Fibroblast of skin of abdomen (primary cell): ENCODE measurements around the gene CTNNBL1.

Experiments used
- DNase-seq: peaks from one replicate; pipeline ENCODE4 v3.0.0-alpha.2; 2013

CTNNBL1 gene

DNA sequence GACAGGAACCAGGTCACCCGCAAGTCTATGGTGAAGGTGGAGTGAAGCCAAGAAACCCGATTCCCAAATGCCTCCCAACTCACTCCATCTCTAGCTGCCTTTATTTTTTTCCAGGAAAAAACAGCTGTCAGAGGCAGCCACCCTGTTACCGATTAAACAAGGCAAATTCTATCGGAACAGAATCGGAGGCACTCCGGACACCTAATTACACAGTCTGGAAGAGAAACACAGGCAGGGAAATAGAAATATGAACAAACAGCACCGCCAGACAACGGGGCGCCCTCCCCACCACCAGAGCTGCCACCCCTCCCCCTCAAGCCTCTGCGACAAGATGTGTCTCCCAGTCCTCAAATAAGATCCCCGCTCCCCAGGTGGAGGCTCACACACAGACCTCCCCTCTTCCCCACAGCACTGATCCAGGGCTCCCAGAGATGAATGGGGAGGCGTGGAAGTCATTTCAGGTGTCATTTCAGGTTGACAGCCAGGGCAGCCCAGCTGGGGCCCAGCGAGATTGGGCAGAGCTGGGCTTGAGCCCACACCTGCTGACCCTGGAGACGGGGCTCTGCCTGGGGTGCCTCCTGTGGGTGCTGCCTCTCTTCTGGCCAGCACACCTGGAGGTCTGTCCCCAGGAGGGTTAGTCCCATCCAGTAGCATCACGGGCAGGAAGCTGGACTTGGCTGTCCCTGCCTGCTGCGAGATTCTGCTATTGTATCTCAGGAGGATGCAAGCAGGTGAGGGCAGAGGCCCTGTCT is 189.3 kb downstream of the CTNNBL1 start:
- no peak for DNase-seq

DNA sequence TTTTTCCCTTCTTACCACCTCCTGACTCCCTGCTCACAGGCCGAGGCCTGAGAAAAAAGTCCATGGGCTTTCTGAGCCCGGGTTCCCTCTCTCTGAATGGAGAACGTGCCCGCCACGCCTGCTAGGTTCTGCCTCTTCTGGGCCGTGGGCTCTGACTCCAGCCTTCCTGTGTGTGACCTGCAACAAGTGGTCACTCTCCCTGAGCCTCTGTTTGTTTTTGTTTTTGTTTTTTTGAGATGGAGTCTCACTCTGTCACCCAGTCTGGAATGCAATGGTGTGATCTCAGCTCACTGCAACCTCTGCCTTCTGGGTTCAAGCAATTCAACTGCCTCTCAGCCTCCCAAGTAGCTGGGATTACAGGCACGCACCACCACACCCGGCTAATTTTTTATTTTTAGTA is 191.2 kb downstream of the CTNNBL1 start:
- DNase-seq: no peak

DNA sequence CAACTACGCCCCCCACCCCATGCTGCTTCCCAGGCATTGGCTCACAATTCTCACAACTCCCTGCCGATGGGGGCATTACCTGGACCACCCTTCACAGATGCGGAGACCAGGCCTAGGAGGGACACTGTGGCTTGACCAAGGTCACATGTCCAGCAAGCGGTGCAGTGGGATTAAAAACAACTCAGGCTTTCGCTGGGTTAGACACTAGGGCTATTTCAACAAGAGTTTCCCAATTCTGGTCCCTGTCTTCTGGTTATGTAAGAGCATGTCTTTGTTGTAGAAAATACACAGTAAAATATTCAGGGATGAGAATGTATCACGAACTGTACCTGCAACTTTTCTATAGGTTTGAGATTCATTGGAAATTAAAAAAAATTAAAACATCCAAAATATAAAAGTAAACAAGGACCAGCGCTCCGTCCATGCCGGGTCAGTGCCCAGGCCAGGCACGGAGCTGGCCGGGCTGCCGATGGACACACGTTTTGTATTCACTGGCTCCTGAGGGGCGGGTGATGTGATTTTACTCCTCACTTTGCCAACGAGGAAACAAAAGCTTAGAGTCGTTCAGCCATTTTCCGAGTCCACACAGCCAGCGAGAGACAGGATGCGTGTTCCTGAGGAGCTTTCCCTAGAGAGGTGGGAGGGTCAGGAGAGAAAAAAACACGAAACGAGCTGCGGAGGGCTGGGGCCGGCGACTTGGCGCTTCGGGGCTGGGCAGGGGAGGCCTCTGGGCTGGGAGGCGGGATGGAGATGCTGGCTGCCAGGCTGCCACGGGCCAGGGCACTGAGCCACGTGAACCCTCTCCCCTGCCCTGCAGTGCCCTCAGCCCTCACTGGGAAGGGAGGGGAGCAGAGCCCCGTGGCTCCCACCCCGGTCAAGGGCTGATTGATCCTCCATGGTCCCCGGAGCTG is 192.0 kb downstream of the CTNNBL1 start:
- DNase-seq: no peak

DNA sequence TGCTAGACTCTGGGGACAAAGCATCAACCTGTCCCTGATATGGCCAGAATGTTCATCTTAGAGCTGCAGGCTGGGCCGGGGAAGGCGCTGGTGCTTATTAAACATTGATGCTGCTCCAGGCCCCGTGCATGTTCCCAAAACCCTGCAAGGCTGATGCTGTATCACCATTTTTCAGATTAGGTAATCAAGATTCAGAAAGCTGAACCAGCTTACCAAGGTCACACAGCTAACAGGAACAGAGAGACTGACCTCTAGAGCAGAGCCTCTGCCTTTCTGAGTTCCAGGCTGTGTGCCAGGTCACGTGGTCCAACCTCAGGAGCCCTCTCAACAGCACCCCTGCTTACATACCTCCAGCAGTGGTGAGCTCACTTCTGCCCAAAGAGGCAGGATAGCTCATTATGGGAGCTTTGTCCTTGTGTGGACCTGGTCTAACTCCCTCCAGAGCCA is 193.0 kb downstream of the CTNNBL1 start:
- no peak for DNase-seq

DNA sequence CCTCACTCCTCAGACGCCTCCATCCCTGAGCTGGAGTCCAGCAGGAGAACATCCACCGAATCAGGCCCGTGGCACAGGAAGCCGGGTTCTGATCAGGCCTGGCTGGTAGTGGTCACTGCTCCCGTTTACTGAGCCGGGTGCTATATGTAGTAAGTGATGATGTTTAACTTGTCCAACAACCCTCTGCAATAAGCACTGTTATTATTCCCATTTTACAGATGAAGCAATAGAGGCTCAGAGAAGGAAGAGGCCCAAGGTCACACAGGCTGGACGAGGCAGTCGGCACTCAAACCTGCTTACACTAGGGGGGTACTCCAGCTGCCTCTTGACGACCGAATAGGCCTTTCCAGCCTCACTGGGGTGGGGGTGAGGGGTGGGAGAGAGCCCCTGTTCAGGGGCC is 194.8 kb downstream of the CTNNBL1 start:
- DNase-seq: no peak

DNA sequence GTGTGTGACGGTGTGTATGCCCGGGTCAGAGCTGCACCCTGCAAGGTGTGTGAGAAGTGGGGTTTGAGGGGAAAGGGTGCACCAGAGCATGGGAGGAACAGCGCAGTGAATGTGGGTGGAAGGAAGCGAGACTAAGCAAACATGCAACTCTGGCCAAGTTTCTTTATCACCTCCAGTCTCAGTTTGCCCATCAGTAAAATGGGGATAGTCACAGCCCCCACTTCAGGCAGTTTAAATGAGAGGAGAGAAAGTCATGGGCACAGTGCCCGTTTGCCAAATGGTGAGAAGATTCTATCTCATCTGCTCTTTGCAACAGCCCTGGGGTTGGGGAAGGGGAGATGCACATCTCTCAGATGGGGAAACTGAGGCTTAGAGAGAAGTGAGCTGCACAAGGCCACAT is 196.3 kb downstream of the CTNNBL1 start:
- no peak for DNase-seq

DNA sequence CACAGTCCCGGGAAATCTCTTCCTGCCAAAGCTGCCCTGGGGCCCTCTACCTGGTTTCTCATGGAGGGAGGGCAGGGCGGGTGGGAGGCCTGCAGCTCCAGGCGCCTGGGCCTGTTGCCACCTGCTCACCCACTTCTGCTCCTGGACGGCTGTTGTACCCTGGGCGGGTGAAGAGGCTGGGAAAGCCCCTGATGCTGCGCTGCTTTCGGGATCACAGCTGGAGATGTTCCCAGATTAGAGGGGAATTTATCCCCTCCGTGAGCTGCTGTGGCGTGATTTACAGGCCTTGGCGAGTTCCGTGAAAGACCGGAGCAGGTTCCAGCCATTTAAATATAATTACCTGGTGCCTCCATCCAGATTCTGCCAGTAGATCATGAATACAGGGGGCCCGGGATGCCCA is 196.8 kb downstream of the CTNNBL1 start:
- no peak for DNase-seq

DNA sequence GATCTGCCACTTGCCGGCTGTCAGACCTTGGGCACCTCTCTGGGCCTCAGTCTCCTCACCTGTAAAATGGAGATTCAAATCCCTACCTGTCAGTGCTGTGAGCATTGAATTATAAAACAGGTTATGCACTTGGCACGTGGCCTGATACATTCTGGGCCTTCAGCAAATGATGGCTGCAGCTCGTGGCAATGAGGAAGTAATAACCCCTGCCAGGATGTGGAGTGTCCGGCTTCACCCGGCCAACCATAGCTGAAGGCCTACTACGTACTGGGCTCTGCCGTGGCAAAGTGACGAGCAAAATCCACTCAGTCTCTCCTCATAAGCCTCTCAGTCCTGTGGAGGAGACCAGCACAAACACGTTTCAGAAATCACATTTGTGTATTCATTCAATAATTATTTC is 198.2 kb downstream of the CTNNBL1 start:
- DNase-seq: no peak

DNA sequence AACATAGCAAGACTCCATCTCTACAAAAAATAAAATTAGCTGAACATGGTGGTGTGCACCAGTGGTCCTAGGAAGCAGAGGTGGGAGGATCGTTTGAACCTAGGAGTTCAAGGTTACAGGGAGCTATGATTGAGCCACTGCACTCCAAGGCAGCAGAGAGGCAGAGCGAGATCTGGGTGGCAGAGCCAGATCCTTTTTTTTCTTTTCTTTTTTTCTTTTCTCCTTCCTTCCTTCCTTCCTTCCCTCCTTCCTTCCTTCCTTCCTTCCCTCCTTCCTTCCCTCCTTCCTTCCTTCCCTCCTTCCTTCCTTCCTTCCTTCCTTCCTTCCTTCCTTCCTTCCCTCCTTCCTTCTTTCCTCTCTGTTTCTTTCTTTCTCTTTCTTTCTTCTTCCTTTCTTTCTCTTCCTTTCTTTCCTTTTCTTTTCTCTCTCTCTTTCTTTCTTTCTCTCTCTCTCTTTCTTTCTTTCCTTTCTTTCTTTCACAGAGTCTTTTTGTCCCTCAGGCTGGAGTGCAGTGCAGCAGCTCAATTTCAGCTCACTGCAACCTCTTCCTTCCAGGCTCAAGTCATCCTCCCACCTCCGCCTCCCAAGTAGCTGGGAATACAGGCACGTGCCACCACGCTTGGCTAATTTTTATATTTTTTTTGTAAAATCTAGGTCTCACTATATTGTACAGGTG is 199.9 kb downstream of the CTNNBL1 start:
- no peak for DNase-seq

DNA sequence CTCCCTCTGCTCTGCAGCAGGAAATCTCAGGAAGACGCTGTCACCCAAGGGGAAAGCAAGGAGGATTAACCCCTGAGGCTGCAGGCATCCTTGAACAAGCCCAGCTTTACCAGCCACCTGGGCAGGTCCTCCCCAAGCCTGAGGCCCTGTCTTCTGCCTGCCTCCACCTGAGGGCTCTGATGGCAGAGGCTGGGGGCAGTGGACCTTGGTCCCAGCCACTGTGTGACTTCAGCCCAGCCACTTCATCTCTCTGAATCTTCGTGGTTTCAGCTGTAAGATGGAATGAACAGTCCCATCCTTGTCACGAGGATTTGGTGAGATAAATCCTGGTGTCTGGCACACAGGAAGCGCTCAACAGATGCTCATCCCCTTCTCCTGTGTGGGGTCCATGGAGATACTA is 200.6 kb downstream of the CTNNBL1 start:
- no peak for DNase-seq

DNA sequence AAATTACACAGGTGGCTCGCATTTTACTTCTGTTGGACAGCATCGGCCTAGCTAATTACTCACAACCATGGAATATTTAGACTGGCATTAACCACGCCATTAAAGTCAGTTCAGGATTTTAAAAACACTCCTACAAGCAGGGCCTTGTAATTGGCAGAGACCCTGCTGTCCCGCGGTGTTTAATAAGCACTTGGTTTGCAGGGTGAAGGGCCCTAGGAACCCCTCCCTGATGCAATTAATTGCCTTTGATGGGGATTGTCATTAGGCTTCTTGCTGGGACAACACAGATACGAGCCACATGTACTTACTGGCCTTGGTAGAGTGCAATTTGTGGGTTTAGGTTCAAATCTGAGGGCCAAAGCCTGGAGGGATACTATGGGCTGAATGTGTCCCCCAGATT is 201.3 kb downstream of the CTNNBL1 start:
- no peak for DNase-seq

DNA sequence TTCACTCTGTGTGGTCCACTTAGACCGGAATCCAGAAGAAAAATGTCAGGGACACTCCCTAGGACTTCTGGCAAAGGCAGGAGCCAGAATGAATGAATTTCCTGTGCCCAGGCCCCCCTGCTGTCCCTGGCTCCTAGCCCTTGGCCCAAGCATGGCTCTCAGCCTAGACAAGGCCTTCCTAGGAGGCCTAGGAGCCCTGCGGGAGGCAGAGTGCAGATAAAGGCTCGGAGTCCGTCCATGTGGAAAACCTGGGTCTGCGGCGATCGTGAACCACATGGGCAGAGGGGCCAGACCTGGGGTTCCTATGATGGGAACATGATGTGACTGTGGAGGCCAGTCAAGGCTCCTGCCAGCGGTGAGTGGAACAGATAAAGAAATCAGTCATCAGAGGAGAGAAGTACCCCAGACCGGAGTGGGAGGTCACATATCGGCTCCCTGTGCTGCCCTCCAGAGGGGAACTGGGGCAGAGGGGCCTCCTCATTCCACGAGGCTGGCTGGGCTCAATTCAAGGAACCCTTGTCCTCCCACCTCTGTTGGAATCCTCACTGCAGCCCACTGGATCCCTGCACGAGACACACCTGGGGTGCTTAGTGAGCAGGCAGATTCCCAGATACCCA is 203.2 kb downstream of the CTNNBL1 start:
- no peak for DNase-seq

DNA sequence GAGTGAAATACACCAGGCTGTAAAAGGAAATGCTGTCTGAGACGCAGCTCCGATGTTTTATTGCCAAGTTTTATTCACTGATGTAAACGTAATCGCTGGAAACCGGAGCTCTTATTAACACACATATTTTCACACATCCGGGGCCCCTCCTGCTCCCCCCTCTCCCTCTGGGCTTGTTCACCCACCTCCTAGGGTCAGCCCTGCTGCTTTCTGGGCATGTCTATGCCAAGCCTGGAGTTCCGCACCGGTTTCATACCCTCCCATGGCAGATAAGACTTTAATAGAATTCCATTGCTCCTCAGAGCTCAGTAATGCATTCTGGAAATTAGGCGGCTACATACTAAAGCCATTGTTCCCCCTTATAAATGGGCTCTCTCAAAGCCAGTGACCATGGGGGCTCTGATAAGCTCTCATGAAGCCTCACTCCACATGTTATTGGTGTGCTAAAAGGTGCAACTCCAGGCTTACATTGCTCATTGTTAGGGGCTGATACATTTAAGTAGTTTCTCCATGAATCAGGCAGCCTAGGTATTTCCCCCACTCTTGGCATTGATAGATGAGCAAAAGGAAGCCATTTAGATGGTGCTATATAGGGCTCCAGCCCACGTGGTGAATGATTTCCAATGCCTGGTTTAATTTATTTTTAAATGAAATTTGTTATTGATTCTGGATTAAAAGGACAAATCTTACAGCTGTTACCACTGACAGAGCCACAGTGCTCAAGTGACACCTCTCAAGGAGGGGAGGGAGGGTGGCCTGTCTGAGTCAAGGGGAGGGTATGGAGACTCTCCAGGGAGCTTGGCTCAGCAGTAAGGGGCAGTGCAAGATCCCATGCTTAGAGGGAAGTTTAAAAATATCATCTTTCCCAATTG is 204.6 kb downstream of the CTNNBL1 start:
- DNase-seq: peak; percentile 28

DNA sequence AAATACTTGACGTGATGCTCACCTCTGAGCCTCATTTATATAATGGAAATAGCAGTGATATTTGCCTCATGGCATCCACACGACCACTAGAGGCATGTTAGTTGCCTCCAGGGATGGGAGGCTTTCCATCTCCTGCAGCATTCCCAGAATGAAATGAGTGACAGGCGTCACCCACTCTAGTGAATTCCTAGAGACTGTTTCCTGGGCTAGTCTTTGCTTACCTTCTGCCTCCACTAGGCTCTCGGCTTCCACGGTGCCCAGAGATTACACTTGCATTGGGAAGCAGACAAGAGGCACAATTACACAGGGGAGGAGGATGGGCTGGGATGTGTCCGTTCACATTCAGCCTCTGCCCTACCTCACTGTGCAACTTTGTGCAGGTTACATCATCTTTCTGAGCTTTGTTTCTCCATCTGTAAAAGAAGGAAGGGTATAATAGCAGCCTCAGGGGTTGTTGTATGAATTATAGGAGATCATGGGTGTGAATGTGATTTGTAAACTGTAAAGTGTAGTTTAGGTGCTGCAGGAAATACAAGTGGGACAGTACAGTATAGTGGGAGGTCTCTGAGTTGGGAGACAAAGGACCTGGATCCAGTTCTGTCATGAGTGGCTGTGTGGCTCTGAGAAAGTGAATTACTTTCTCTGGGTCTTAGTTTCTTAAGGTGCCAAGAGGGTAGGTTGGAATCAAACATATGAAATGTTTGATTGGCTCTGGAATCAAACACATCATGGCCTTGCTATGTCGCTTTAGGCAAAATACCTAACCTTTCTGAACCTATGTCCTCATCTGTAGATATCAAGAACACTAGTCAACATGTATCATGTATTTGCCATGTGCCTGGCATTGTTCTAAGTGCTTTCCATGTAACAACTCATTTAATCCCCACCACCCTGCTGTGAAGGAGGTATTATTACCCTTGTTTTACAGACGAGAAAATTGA is 205.5 kb downstream of the CTNNBL1 start:
- no peak for DNase-seq

DNA sequence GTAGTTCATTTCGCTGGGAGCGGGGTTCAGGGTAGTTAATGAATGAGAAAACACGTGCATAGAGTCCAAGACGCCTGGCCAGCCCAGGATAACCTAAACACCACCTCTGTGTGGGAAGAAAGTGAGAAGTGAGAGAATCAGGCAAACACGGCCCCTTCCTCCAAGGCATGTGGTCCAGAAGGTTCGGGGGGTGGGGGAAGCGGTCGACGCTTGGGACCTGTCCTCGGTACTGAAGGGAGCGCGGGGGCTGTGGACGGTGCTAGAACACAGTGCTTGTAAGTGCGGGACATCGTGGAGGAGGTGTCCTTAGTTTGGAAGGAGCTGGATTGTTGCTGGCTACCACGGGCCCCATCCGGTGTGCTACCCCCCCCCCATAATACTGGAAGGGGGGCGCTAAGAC is 207.4 kb downstream of the CTNNBL1 start:
- peak; percentile 22 for DNase-seq

DNA sequence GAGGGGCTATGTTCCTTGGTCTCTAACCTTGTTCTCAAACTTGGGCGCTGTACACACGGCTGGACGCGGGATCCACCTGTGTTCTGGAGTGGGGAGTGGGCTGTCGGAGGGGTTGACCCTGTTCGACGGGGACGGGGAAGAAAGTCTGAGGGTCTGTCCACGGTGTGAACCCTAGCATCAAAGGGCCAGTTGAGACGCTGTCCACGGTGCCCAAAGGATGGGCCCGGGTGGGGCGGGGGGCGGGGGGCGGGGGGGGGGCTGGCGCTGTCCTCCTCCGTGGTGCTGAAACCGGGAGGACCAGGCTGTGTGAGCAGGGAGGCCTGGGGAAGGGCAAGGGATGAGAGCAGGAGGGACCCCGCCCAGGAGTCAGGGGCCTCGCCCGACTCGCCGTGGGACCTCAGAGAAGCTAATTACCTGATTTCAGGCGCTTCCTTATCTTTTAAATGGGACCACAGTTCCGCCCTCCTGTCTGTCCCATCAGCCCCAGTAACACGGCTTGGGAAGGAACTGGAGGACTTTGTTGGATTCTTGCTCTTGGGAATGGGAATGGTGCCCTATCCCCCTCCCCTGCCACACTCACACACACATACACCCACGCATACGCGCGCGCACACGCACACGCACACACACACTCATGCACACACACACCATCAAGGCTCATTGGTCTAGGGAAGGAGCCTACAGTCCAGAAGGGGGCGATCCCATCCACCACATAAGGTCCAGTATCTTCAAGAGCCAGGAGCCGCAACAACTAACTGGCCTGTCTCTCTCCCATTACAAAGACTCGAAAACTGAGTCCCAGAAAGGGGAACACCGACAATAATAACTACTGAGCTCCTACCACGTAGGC is 208.0 kb downstream of the CTNNBL1 start:
- peak; percentile 43 for DNase-seq

DNA sequence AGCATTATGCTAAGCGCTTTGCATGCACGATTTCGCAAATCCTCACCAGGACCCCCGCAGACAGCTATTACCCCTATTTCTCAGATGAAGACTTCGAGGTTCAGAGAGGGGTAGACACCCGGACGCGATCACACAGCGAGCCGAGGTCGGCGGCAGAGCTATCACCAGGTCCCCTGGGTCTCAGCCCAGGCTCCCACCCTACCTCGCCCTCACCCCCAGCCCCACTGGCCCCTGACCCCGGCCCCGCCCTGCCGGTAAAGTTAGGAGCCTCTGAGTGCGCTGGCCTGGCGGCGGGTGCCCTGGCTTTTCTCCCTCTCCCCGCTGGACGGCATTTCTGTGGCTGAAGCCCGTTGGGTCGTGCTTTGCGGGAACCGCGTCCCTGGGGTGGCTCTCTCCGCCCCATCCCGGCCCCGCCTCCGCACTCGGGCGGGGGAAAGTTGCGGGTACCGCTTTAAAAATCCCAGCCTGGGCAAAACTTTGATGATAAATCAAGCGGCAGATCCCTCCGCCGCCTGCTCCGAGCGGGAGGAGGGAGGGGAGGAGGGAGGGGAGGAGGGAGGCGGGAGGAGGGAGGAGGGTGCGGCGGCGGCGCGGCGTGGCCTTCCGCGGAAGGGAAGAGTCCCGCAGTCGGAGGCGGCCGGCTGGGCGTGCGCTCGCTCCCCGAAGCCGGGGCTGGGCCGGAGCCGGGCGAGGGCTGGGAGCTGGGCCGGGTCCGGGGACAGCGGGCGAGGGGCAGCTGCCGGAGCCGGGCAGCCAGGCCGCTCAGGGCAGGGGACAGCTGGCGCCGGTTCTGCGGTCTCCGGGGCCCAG is 208.9 kb downstream of the CTNNBL1 start, which contains the start of gene VSTM2L:
VSTM2L (plus strand) TSS at position 624 of the 810 bp plus-strand sequence. CDS start 224 bp downstream, outside the sequence.
- peak; percentile 50 for DNase-seq

DNA sequence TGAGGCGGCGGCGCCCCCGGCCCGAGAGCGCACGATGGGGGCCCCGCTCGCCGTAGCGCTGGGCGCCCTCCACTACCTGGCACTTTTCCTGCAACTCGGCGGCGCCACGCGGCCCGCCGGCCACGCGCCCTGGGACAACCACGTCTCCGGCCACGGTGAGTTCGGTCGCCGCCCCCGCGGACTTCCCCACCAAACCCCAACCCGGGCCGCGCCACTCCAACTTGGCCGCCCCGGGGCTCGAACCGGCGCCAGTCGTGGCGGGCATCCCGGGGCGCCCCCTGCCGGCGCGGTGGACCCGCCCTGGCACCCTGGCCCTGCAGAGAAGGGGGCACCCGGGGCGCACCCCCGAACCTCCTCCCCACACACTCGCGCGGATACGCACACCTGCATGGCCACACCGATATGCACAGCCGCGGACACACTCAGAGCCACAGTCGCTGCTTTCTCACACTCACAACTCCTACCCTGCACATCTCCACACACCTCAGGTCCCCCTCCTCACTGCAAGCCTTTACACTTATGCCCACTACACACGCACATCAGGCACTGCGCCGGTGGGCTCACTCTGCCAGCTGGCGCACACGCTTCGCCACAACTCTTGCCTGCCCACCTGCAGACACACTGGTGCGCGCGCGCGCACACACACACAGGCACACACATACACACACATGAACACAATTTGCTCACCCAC is 209.6 kb downstream of the CTNNBL1 start:
- DNase-seq: no peak
